Measurements from ENCODE around the gene NR2C1.

Gene NR2C1

GRCh38 chr12:95059984-95060383 is 13.4 kb downstream of the NR2C1 start:
- in situ Hi-C loops (cut with HindIII; ENCODE audit: low pct_ligation_motif_present, low sequenced_read_pairs): no loop called here
- no peak overlapping the region for H3K27ac ChIP-seq
- TF ChIP-seq CTCF (IDR thresholded peaks at IDR 0.05; ENCODE audit: low read depth, low read length, missing control alignments): no peak
- no peak for DNase-seq
- H3K27me3 ChIP-seq (replicated peaks): no peaks in the 10 kb centered on the region
- H3K4me3 ChIP-seq (ENCODE audit: low read depth, low read length): no peak overlapping the region
- H3K36me3 ChIP-seq (replicated peaks): peaks cover 41% of the 10 kb centered on the region

- peaks cover 40% of the 10 kb centered on the region for H3K36me3 ChIP-seq (replicated peaks)
- H3K27ac ChIP-seq: no peak overlapping the region
- no peak overlapping the region for H3K4me3 ChIP-seq (ENCODE audit: low read depth, low read length)
- in situ Hi-C loops (cut with HindIII; ENCODE audit: low pct_ligation_motif_present, low sequenced_read_pairs): no loop called here
- TF ChIP-seq CTCF (IDR thresholded peaks at IDR 0.05; ENCODE audit: low read depth, low read length, missing control alignments): no peak
- DNase-seq: no peak
- no peaks in the 10 kb centered on the region for H3K27me3 ChIP-seq (replicated peaks)
Observed at GRCh38 chr12:95057424-95057823, 16.0 kb downstream of the NR2C1 start.

- no peak for DNase-seq
- Histone ChIP-seq H3K36me3 (replicated peaks) (peaks cover 26% of the 10 kb centered on the region), H3K27me3 (replicated peaks) (no peaks in the 10 kb centered on the region), H3K4me3 (ENCODE audit: low read depth, low read length) (no peak overlapping the region), H3K27ac (no peak overlapping the region)
- no peak for TF ChIP-seq CTCF (IDR thresholded peaks at IDR 0.05; ENCODE audit: low read depth, low read length, missing control alignments)
- in situ Hi-C loops (cut with HindIII; ENCODE audit: low pct_ligation_motif_present, low sequenced_read_pairs): no loop called here
Observed at GRCh38 chr12:95055057-95055456, 18.4 kb downstream of the NR2C1 start.

GRCh38 chr12:95054206-95054605 is 19.2 kb downstream of the NR2C1 start:
- H3K36me3 ChIP-seq (replicated peaks): peaks cover 27% of the 10 kb centered on the region

GRCh38 chr12:95051241-95051640 is 22.2 kb downstream of the NR2C1 start:
- in situ Hi-C loops (cut with HindIII; ENCODE audit: low pct_ligation_motif_present, low sequenced_read_pairs): no loop called here
- H3K4me3 ChIP-seq (ENCODE audit: low read depth, low read length): no peak overlapping the region
- peaks cover 22% of the 10 kb centered on the region for H3K36me3 ChIP-seq (replicated peaks)
- H3K27ac ChIP-seq: no peak overlapping the region
- no peak for TF ChIP-seq CTCF (IDR thresholded peaks at IDR 0.05; ENCODE audit: low read depth, low read length, missing control alignments)
- H3K27me3 ChIP-seq (replicated peaks): no peaks in the 10 kb centered on the region
- DNase-seq: no peak

More at GRCh38 chr12:95054206-95054605, 19.2 kb downstream of the NR2C1 start:
- no peak for TF ChIP-seq CTCF (IDR thresholded peaks at IDR 0.05; ENCODE audit: low read depth, low read length, missing control alignments)
- no peak for DNase-seq
- Histone ChIP-seq H3K4me3 (ENCODE audit: low read depth, low read length) (no peak overlapping the region), H3K27ac (no peak overlapping the region), H3K27me3 (replicated peaks) (no peaks in the 10 kb centered on the region)
- in situ Hi-C loops (cut with HindIII; ENCODE audit: low pct_ligation_motif_present, low sequenced_read_pairs): no loop called here

DNA sequence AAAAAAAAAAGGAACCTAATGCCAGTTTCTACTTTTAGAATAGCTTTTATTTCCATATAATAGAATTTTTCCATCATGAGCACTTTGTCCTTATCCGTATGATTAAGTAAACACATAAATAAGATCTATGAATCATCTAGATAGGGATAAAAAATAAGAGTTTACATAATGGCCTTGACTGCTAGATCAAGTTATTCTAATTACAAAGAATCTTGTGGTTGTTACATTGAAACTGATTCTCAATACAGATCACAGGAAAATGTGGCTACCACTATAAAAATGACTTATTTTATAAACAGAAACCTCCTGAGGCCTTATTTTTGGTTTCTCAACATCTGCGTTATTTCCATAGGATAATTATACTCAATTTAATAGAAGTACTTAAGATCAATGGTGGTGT is 35.5 kb downstream of the NR2C1 start:
- H3K4me3 ChIP-seq (ENCODE audit: low read depth, low read length): no peak overlapping the region
- no peak for TF ChIP-seq CTCF (IDR thresholded peaks at IDR 0.05; ENCODE audit: low read depth, low read length, missing control alignments)
- in situ Hi-C loops (cut with HindIII; ENCODE audit: low pct_ligation_motif_present, low sequenced_read_pairs): no loop called here
- H3K27me3 ChIP-seq (replicated peaks): no peaks in the 10 kb centered on the region
- DNase-seq: no peak
- H3K36me3 ChIP-seq (replicated peaks): peaks cover 7% of the 10 kb centered on the region
- no peak overlapping the region for H3K27ac ChIP-seq
